GM21723 (cell line): ENCODE results near the gene EYA2.
"Not testable (repeated sequence)": the region's sequence is repeated elsewhere in the genome, so short reads cannot be mapped to it uniquely, and the experiment has no call there.

ENCODE experiments used
- ATAC-seq: cut with Tn5 transposase; IDR thresholded peaks from one replicate; pipeline ENCODE4 v1.9.1; 2021; ENCODE audit warnings: mild to moderate bottlenecking, moderate library complexity; ENCODE audit not compliant: unreplicated experiment

The EYA2 gene

GRCh38 chr20:47164140-47164539 is 269.5 kb downstream of the EYA2 start:
- no peak for ATAC-seq

GRCh38 chr20:47165376-47165865 is 270.8 kb downstream of the EYA2 start:
- ATAC-seq: no peak

GRCh38 chr20:47167846-47168245 is 273.2 kb downstream of the EYA2 start:
- no peak for ATAC-seq

GRCh38 chr20:47172579-47172978 is 277.9 kb downstream of the EYA2 start:
- no peak for ATAC-seq

GRCh38 chr20:47173596-47174216 is 279.1 kb downstream of the EYA2 start:
- no peak for ATAC-seq

GRCh38 chr20:47174456-47175243 is 280.0 kb downstream of the EYA2 start:
- ATAC-seq: no peak

GRCh38 chr20:47175493-47175892 is 280.9 kb downstream of the EYA2 start:
- ATAC-seq: no peak

GRCh38 chr20:47176217-47176616 is 281.6 kb downstream of the EYA2 start:
- not testable (repeated sequence) for ATAC-seq

GRCh38 chr20:47178277-47178676 is 283.6 kb downstream of the EYA2 start:
- ATAC-seq: no peak

- no peak for ATAC-seq
Observed at GRCh38 chr20:47178851-47179250, 284.2 kb downstream of the EYA2 start.

- no peak for ATAC-seq
Observed at GRCh38 chr20:47179267-47179666, 284.6 kb downstream of the EYA2 start.

GRCh38 chr20:47181056-47181862 is 286.6 kb downstream of the EYA2 start:
- no peak for ATAC-seq

GRCh38 chr20:47183367-47183766 is 288.7 kb downstream of the EYA2 start:
- ATAC-seq: no peak

GRCh38 chr20:47187450-47188195 is 293.0 kb downstream of the EYA2 start:
- ATAC-seq: no peak

GRCh38 chr20:47188540-47188939 is 293.9 kb downstream of the EYA2 start:
- no peak for ATAC-seq

GRCh38 chr20:47189060-47189459 is 294.4 kb downstream of the EYA2 start:
- ATAC-seq: no peak

GRCh38 chr20:47191074-47191673 is 296.5 kb downstream of the EYA2 start:
- no peak for ATAC-seq

GRCh38 chr20:47191956-47192355 is 297.3 kb downstream of the EYA2 start:
- ATAC-seq: no peak

- no peak for ATAC-seq
Observed at GRCh38 chr20:47195573-47195972, 300.9 kb downstream of the EYA2 start.
